ENCODE measurements around the gene TMEM190. TPM values are rescaled to one million over a fixed set of nuclear protein-coding genes. Genes with fewer than 3 reads are reported as not detected.

The TMEM190 gene
- total and polyA plus RNA-seq, 2 donors (not counting 3 experiments of a cell fraction or from before 2014, with no cell fraction given), result not detected

GRCh38 chr19:55339105-55339888 lies 37.3 kb upstream of the TMEM190 start, which contains the start of gene KMT5C:
TSS of gene KMT5C (plus strand) at chr19:55339876. CDS start at chr19:55341937, 2,061 bp downstream.
- CTCF ChIA-PET, result interaction anchor here (0.7 to 2.9 kb wide), 17 partner anchors 11 to 198 kb away, joined by 3 to 29 read pairs (median 3); partner anchors contain the start of gene TMEM238
- dilution Hi-C loops (cut with MboI; ENCODE audit: extremely low pct_ligation_motif_present, low sequenced_read_pairs), result no loop called here

More at GRCh38 chr19:55339105-55339888, 37.3 kb upstream of the TMEM190 start, which contains the start of gene KMT5C:
- H4K20me1 ChIP-seq (replicated peaks; ENCODE audit: control insufficient read depth, extremely low read depth, insufficient read depth, low read length), result no peaks in the 10 kb centered on the region
- no peaks in the 10 kb centered on the region for H3K79me2 ChIP-seq (ENCODE audit: control insufficient read depth, insufficient read depth, low read length)
- peak within 1 kb of the TSS; percentile 71 for H3K4me2 ChIP-seq (ENCODE audit: insufficient read depth, low read length)
- H3K9ac ChIP-seq (replicated peaks; ENCODE audit: extremely low read depth, insufficient read depth, low read length), result peak within 1 kb of the TSS; percentile 94
- peak within 1 kb of the TSS; percentile 45 for H2AFZ ChIP-seq (ENCODE audit: low read depth, low read length)
- peaks cover 0 to 3% of the 10 kb centered on the region in 2 experiments for H3K27me3 ChIP-seq (ENCODE audit: control insufficient read depth in 2 of 2, insufficient read depth in 2 of 2, low read length in 2 of 2)
- POLR2A ChIA-PET, result interaction anchor here (0.8 to 1.8 kb wide), 5 partner anchors 20 to 80 kb away, joined by 3 to 15 read pairs (median 4); partner anchors contain the start of genes PPP6R1, TMEM238 and UBE2S
- no peak for TF ChIP-seq EZH2 (IDR thresholded peaks at IDR 0.05; ENCODE audit: borderline replicate concordance, low read depth, low read length, severe bottlenecking)
- TF ChIP-seq, protein P1, sequence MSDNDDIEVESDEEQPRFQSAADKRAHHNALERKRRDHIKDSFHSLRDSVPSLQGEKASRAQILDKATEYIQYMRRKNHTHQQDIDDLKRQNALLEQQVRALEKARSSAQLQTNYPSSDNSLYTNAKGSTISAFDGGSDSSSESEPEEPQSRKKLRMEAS (IDR thresholded peaks at IDR 0.05; ENCODE audit: insufficient read depth, insufficient read length), result no peak
- TF ChIP-seq CTCF (IDR thresholded peaks at IDR 0.05; ENCODE audit: extremely low read depth in 1 of 2, insufficient read depth in 1 of 2, low read depth in 1 of 2, low read length in 2 of 2), result peak; percentile 15 to 34
- TF ChIP-seq POLR2AphosphoS5 (IDR thresholded peaks at IDR 0.05; ENCODE audit: insufficient read depth, low read depth, low read length), result peak; percentile 73
- no peaks in the 10 kb centered on the region for H3K9me3 ChIP-seq (replicated peaks; ENCODE audit: control insufficient read depth, insufficient read depth, low read length)
- H3K27ac ChIP-seq (ENCODE audit: insufficient read depth, low read depth, low read length), result peak within 1 kb of the TSS; percentile 92
- H3K9me1 ChIP-seq (replicated peaks; ENCODE audit: control insufficient read depth, extremely low read depth, insufficient read depth, low read length), result no peaks in the 10 kb centered on the region
- peak; percentile 100 for FAIRE-seq
- H3K36me3 ChIP-seq (ENCODE audit: control insufficient read depth in 2 of 2, extremely low read depth in 1 of 2, insufficient read depth in 2 of 2, low read length in 2 of 2), result peaks cover 0 to 7% of the 10 kb centered on the region in 2 experiments
- intact Hi-C loops (cut with micrococcal nuclease), result loop anchor here (1.0 to 10.0 kb wide), 11 partner anchors 14 to 316 kb away; partner anchors contain the start of genes DNAAF3, FIZ1, HSPBP1 and PPP6R1
- DNase-seq (ENCODE audit: low read depth, low spot score), result peak; percentile 100
- no TSS peak for BruUV-seq (replicated peaks)
- H3K4me1 ChIP-seq (ENCODE audit: control insufficient read depth, extremely low read depth, insufficient read depth, low read length), result peaks cover 10% of the 10 kb centered on the region
- peak within 1 kb of the TSS; percentile 38 to 69 (median 65) for H3K4me3 ChIP-seq (replicated peaks in 1 of 3; ENCODE audit: insufficient read depth in 1 of 3, low read depth in 1 of 3, low read length in 3 of 3)

Data from endothelial cell of umbilical vein (primary cell).